Caco-2 (cell line): ENCODE data around the gene PPP2R3B. TPM values are rescaled to one million over a fixed set of nuclear protein-coding genes. Genes with fewer than 3 reads are reported as not detected.
"Not testable (repeated sequence)": the region's sequence is repeated elsewhere in the genome, so short reads cannot be mapped to it uniquely, and the experiment has no call there.

Source experiments
- BruUV-seq: library from RNA; stranded (reverse); fragments of 400-500 nt; replicated peaks from 2 replicates; lab custom pipeline; 2021; lab: Mats Ljungman, UMichigan
- CTCF ChIA-PET: fragments of 300-600 bp; sonication (Branson Sonifier 250); formaldehyde crosslinking; loops from one replicate; lab custom pipeline; 2022; ENCODE audit warnings: antibody characterized with exemption; lab: Charles Lee
- POLR2A ChIA-PET: fragments of 300-600 bp; sonication (Branson Sonifier 250); formaldehyde crosslinking; loops from one replicate; lab custom pipeline; 2022; ENCODE audit warnings: antibody characterized with exemption; lab: Charles Lee
- DNase-seq, 2 experiments: peaks; one replicate each; pipeline versions ENCODE4 v3.0.0 to v3.0.0-alpha.2; 2020 to 2022
- H3K27me3 ChIP-seq: replicated peaks from 2 replicates; pipeline ENCODE4 v1.6.0; 2011; ENCODE audit warnings: low read length; ENCODE audit not compliant: control insufficient read depth, insufficient read depth
- H3K36me3 ChIP-seq: 2 replicates; pipeline ENCODE4 v1.5.1; 2011; ENCODE audit warnings: low read length; ENCODE audit not compliant: control insufficient read depth, insufficient read depth
- H3K4me1 ChIP-seq: fragments of 250-450 bp; sonication (Bioruptor Pico); 2 replicates; pipeline ENCODE4 v1.5.1; 2020; ENCODE audit warnings: mild to moderate bottlenecking
- H3K4me3 ChIP-seq: 2 replicates; pipeline ENCODE4 v1.5.1; 2011; ENCODE audit warnings: low read depth, mild to moderate bottlenecking, control low read depth, low read length
- H3K9me3 ChIP-seq: fragments of 250-450 bp; sonication (Bioruptor Pico); 2 replicates; pipeline ENCODE4 v1.5.1; 2020; ENCODE audit warnings: mild to moderate bottlenecking, moderate library complexity
- H3K27ac Mint-ChIP-seq: one replicate; pipeline ENCODE4 v1.8.0; 2022; ENCODE audit warnings: mixed read lengths; ENCODE audit not compliant: unreplicated experiment
- H3K27me3 Mint-ChIP-seq: one replicate; pipeline ENCODE4 v1.8.0; 2022; ENCODE audit warnings: mixed read lengths; ENCODE audit not compliant: insufficient read depth, unreplicated experiment
- H3K36me3 Mint-ChIP-seq: one replicate; pipeline ENCODE4 v1.8.0; 2022; ENCODE audit warnings: mild to moderate bottlenecking, mixed read lengths; ENCODE audit not compliant: insufficient read depth, unreplicated experiment
- H3K4me1 Mint-ChIP-seq: one replicate; pipeline ENCODE4 v1.8.0; 2022; ENCODE audit warnings: low read depth, mixed read lengths; ENCODE audit not compliant: unreplicated experiment
- H3K4me3 Mint-ChIP-seq: one replicate; pipeline ENCODE4 v1.8.0; 2022; ENCODE audit warnings: mild to moderate bottlenecking, moderate library complexity, mixed read lengths; ENCODE audit not compliant: unreplicated experiment
- H3K9me3 Mint-ChIP-seq: one replicate; pipeline ENCODE4 v1.8.0; 2022; ENCODE audit warnings: mixed read lengths; ENCODE audit not compliant: unreplicated experiment
- CTCF ChIP-seq, 2 experiments: fragments of 200-600 bp in 1 of 2; IDR thresholded peaks; 1 replicate in 1 of 2; 2 replicates in 1 of 2; pipeline versions ENCODE4 v1.5.1 to v1.8.0; 2011 to 2022; ENCODE audit warnings: antibody characterized with exemption in 1 of 2, control low read depth in 1 of 2, inconsistent platforms in 1 of 2, low read depth in 1 of 2, low read length in 1 of 2, mild to moderate bottlenecking in 1 of 2, moderate library complexity in 1 of 2; ENCODE audit not compliant: insufficient read depth in 1 of 2, severe bottlenecking in 1 of 2, unreplicated experiment in 1 of 2
- intact Hi-C: fragments of 100-400 bp; cut with micrococcal nuclease; formaldehyde crosslinking; loops from one replicate; pipeline ENCODE4 v1.10.0; 2022; ENCODE audit not compliant: unreplicated experiment
- total RNA-seq: library from RNA; stranded (reverse); gene quantifications from 2 replicates; pipeline ENCODE4 v1.2.3, GENCODE V29; 2022

The PPP2R3B gene
- total RNA-seq, 1 experiment from 2014 or later, result 71.3 TPM

- no peak for TF ChIP-seq CTCF (IDR thresholded peaks at IDR 0.05; ENCODE audit: insufficient read depth in 1 of 2, low read depth in 1 of 2, low read length in 1 of 2, severe bottlenecking in 1 of 2, unreplicated experiment in 1 of 2)
- CTCF ChIA-PET, result no interaction called here
- H3K27me3 Mint-ChIP-seq, result no peaks in the 10 kb centered on the region
- no peaks in the 10 kb centered on the region for H3K4me1 Mint-ChIP-seq
- H3K4me3 ChIP-seq, result no peak overlapping the region
- H3K9me3 Mint-ChIP-seq, result no peaks in the 10 kb centered on the region
- H3K36me3 ChIP-seq, result no peaks in the 10 kb centered on the region
- no peak for DNase-seq
- no peak overlapping the region for H3K27ac Mint-ChIP-seq
- H3K4me1 ChIP-seq, result no peaks in the 10 kb centered on the region
- no peaks in the 10 kb centered on the region for H3K36me3 Mint-ChIP-seq
- POLR2A ChIA-PET, result no interaction called here
- no peaks in the 10 kb centered on the region for H3K27me3 ChIP-seq
- intact Hi-C loops, result no loop called here
- BruUV-seq, result no TSS peak
- H3K4me3 Mint-ChIP-seq, result no peak overlapping the region
- H3K9me3 ChIP-seq, result no peaks in the 10 kb centered on the region
Observed at GRCh38 chrX:420496-421223, 34.0 kb upstream of the PPP2R3B start.

- ChIA-PET CTCF (no interaction called here), POLR2A (no interaction called here)
- no peak for TF ChIP-seq CTCF (IDR thresholded peaks at IDR 0.05; ENCODE audit: insufficient read depth in 1 of 2, low read depth in 1 of 2, low read length in 1 of 2, severe bottlenecking in 1 of 2, unreplicated experiment in 1 of 2)
- intact Hi-C loops, result no loop called here
- Histone ChIP-seq H3K9me3 (no peaks in the 10 kb centered on the region), H3K27me3 (no peaks in the 10 kb centered on the region), H3K36me3 (no peaks in the 10 kb centered on the region), H3K4me3 (no peak overlapping the region), H3K4me1 (no peaks in the 10 kb centered on the region)
- Mint-ChIP-seq H3K27ac (no peak overlapping the region), H3K4me3 (no peak overlapping the region), H3K4me1 (no peaks in the 10 kb centered on the region), H3K36me3 (no peaks in the 10 kb centered on the region), H3K9me3 (no peaks in the 10 kb centered on the region), H3K27me3 (no peaks in the 10 kb centered on the region)
- no TSS peak for BruUV-seq
- DNase-seq, result no peak
Observed at GRCh38 chrX:418927-419729, 32.4 kb upstream of the PPP2R3B start.

DNA sequence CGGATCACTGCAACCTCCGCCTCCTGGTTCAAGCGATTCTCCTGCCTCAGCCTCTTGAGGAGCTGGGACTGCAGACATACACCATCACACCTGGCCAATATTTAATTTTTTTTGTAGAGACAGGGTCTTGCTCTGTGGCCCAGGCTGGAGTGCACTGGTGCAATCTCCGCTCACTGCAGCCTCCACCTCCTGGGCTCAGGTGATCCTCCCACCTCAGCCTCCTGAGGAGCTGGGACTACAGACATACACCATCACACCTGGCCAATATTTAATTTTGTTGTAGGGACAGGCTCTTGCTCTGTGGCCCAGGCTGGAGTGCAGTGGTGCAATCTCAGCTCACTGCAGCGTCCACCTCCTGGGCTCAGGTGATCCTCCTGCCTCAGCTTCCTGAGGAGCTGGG is 28.8 kb upstream of the PPP2R3B start:
- BruUV-seq, intact Hi-C loops, H3K27me3 ChIP-seq, H3K9me3 Mint-ChIP-seq, H3K4me3 ChIP-seq, H3K27ac Mint-ChIP-seq, H3K9me3 ChIP-seq, H3K4me3 Mint-ChIP-seq, CTCF ChIA-PET, H3K36me3 Mint-ChIP-seq, H3K4me1 ChIP-seq, H3K4me1 Mint-ChIP-seq, POLR2A ChIA-PET, DNase-seq, H3K27me3 Mint-ChIP-seq, H3K36me3 ChIP-seq: not testable (repeated sequence)
